NCI-H187 treated with DMSO at 0.1 percent for 48 hours (cell line): ENCODE measurements around the gene GARS1.
"Not testable (repeated sequence)": the region's sequence is repeated elsewhere in the genome, so short reads cannot be mapped to it uniquely, and the experiment has no call there.

Source experiments
- DNase-seq: peaks from one replicate; lab custom pipeline; 2025; lab: John Stamatoyannopoulos, UW

Gene GARS1

DNA sequence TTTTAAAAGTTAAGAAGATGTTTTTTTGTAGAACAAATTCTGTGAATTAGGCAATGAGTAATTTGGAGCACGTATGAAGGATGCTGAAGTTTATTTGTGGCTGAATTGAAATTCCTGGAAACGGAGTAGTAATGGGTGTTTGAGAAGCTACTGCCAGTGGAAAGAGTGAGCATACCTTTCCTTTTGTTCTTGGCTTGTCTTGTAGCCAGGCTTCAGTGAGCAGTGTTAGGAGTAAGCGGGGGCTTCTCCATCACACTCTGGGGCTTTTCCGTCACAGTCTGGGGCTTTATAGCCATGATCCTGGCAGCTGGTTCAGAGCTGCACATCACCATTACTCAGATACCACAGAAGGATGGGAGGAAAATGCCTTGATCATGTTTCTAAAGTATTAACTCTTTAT, 32.3 kb downstream of the GARS1 start:
- DNase-seq: no peak

DNA sequence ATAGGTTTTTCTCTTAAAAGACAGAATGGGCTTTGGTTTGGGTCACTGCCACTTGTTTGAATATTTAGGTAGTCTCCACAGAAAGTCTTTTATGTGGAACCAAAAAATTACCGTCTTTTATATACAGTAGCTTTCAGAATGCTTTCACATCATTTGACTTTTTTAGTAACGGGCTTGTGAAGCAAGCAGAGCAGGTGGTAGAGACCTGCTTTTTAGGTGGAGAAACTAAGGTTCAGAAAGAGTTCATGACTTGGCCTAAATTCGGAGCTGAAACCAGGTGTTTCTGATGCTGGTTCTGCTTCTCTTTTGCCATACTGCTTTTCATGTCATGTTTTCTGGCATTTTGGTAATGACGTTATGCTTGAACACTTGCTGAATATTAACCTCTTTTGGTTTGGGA, 36.3 kb downstream of the GARS1 start:
- DNase-seq: no peak

- DNase-seq: no peak
Observed at GRCh38 chr7:30633223-30633622, 38.5 kb downstream of the GARS1 start.

DNA sequence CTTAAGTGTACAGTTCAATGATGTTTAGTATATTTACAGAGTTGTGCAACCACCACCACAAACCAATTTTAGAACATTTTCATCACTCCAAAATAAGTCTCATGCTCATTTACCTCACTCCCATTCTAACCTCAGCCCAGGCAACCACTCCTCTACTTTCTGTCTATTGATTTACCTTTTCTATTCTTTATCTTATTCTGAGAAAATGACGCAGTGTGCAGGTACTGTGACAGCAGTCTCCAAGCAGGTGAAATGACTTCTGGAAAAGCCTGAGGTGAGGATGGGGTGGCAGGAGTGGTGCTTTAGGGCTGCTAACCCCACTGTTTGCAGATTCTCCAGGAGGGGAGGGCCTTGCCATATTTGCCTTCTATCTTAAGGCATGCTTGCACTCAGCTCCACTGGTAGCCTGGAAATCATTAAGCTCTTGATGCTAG, 39.5 kb downstream of the GARS1 start:
- DNase-seq: no peak

DNA sequence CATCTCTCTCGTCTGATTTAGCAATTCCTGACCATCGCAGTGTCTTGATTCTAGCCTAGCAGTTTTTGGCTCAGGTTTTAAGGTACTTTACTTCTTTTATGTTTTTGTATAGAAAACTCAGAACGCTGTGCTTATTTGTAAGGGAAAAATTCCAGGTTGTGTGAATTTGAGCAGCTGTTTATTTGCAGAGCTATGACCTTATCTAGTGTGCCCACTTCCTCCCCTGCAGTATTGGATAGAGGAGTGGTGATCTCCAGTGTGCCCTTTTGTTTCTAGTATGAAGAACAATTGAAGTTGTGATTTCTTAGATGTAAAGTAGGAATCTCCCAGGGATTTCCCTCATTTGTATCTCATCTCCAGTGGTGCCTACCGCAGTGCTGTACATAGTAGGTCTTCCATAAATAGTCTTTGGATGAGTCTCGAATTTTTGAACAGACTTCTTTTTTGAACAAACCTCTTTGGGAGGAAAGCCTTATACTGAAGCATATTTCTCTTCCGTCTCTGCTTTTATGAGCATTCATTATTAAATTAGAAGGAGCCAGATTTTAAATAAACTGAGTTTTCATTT, 40.0 kb downstream of the GARS1 start:
- DNase-seq: no peak

DNA sequence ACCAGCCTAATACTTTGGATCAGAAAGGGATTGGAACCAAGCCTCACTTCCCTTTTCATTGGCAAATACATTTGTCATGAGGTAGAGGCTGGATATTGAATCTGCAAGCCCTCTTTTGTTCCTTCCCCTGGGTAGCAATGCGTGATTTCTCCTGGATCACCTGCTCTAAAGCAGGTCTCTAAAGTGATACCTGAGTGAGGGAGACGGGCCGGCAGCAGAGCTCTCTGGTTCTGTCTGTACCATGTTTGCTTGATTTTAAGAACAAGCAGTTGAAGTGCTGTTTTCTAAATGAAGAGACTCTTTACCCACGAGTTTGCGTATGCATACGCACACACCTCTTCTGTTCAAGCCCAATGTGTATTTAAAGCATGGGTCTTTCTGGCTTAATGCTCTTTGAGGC, 41.1 kb downstream of the GARS1 start:
- DNase-seq: no peak

DNA sequence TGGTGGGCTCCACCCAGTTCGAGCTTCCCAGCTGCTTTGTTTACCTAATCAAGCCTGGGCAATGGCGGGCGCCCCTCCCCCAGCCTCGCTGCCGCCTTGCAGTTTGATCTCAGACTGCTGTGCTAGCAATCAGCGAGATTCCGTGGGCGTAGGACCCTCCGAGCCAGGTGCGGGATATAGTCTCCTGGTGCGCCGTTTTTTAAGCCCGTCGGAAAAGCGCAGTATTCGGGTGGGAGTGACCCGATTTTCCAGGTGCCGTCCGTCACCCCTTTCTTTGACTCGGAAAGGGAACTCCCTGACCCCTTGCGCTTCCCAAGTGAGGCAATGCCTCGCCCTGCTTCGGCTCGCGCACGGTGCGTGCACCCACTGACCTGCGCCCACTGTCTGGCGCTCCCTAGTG, 47.6 kb downstream of the GARS1 start:
- DNase-seq: not testable (repeated sequence)

GRCh38 chr7:30642789-30643188, 48.1 kb downstream of the GARS1 start:
- DNase-seq: no peak

GRCh38 chr7:30644286-30644955, 49.7 kb downstream of the GARS1 start:
- no peak for DNase-seq

DNA sequence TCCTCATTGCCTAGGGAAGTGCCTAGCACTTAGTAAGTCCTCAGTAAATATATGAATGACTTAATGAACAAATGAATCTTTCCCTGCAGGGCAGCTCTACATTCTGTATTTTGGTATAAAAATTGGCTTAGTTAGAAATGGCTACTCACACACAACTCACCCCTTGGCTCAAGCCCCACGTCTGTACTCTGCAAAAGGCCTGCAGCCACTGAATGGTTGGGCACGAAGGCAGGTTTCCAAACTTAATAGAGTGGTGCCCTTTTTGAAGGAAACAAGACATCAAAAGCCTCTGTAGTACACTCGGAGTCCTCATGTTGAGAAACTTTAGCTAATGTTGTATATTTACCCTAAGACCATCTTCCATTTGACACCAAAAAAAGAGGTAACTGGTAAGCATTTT, 51.0 kb downstream of the GARS1 start:
- DNase-seq: no peak

DNA sequence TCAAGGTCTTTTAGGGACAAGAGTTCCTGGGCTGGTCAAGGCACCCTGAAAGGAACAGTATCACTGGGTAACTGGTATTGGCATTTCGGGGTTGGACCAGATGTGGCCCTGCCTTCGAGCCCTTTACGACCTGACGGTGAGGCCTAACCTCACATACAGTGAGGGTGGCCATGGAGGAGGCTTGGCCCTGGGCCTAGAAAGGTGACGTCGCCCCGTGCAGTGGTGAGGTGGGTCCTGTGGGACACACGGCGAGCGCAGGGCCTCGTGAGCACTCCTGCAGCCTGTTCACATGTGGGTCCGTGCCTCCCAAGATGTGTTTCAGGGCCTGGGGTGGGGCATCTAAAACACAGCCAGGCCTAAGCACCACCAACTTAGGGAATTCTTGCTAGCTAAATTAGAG, 51.5 kb downstream of the GARS1 start:
- DNase-seq: no peak

DNA sequence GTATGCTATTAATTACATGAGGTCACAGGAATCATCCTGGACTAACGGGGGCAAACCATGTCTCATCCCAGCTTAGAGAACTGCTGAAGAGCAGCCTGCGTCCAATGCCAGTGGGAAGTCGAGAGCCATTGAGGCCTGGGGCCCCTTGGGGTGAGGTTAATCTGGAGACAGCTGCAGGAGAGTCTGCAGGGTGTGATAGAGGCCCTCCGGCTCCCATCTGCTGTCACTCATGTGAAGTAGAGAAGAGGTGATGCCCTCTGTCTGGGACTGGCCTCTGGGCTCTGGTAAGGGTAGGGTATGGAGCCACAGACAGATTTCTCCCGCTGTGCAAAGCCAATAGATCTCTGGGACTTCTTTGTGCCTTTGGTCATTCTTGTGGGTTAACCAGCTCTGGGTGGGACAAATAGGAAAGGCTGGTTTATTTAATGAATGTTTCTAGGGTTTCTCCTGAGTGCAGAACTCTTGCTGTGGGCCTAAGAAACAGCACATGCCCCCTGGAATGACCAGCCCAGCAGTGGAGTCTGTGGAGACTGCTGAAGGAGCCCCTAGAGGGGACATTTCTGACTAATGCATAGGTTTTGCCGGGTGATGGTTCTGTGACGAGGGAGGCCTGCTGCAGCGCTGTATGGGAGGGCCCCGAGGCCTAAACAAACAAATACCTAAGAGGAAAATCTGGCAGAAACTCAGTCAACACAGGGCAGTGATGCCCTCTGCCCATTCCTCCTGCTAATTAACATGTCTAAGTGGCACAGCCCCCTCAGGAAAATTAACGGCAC, 53.1 kb downstream of the GARS1 start:
- no peak for DNase-seq

DNA sequence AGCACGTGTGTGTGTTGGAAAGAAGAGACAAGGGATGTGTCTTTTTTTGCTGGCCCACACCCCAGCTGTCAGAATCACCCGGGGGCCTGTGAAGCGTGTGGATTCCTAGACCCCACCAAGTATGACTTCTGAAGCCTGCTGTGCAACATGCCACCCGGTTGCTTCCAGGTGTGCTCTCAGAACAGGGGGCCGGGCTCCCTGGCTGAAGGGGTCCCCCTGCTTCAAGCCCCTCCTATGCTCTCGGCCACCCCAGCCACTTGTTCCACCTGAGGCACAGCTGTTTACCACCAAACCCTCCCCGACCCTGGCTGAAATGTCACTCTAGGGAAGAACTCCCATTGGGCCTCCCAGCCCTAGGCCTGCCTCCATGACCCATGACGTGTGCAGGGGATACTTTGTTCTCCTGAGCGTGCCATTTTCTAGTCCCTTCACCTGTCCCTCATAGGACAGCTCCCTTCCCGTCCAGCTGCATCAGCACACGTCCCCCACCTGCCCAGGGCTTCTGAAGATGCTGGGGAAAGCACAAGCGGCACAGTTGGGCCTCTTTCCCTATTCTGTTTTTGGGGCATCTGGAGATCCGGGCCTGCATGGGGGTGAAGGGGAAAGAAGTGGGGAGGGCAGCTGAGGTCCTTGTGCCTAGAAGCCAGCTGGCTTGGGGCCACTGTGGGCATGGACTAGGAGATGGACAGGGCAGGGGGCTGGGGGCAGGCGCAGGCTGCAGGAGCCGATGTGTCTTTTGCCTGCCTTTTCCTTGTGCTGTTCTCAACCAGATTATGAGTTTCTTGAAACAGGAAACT, 54.3 kb downstream of the GARS1 start:
- no peak for DNase-seq

DNA sequence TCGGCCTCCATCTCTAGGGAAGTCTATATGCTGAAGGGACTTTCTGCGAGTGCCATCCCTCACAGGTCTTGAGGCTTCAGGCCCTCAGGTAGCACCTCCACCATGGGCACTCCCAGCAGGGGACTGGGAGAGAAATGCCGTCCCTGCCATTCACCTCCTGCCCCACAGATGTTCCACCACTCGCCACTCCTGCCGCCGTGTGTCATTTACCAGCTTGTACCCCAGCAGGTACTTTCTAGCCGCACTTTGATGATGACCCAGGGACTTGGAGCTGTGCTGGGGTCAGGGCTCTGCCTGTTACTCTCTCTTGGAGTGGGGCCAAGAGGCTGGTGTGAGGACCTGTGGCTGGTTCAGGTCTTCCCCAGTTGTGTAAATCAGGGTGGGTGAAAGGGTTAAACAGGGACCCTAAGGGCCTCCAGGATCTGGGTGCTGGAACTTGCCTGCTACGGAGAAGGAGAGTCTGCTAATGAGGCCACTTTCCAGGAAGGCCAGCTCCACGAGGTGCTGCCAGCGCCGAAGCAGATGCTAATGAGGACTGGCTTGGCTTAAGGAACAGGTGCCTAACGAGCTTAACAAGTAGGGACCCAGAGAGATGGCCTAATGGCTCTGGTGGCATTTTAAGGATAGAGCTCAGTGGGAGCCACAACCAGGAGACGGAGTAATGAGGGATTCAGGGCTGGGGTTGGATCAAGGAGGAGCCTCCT, 55.2 kb downstream of the GARS1 start:
- DNase-seq: no peak

DNA sequence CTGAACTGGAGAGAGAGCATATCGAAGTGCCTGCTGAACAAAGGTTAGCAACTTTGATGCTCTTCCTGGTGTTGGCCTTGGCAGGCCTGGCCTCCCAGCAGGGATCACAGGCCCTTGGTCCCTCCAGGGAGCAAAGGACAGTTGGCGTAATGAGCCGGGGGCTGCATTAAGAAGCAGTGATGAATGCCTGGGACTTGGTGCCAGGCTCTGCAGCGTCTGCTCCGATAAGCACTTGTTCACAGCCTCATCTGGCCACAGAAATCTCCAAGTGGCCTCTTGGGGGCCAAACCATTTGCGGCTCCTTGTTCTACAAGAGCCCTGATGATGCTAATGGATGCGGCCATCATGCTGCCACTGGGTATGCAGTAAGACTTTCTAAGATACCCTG, 55.7 kb downstream of the GARS1 start:
- peak; percentile 15 for DNase-seq

- DNase-seq: no peak
Observed at GRCh38 chr7:30652132-30652531, 57.5 kb downstream of the GARS1 start.

DNA sequence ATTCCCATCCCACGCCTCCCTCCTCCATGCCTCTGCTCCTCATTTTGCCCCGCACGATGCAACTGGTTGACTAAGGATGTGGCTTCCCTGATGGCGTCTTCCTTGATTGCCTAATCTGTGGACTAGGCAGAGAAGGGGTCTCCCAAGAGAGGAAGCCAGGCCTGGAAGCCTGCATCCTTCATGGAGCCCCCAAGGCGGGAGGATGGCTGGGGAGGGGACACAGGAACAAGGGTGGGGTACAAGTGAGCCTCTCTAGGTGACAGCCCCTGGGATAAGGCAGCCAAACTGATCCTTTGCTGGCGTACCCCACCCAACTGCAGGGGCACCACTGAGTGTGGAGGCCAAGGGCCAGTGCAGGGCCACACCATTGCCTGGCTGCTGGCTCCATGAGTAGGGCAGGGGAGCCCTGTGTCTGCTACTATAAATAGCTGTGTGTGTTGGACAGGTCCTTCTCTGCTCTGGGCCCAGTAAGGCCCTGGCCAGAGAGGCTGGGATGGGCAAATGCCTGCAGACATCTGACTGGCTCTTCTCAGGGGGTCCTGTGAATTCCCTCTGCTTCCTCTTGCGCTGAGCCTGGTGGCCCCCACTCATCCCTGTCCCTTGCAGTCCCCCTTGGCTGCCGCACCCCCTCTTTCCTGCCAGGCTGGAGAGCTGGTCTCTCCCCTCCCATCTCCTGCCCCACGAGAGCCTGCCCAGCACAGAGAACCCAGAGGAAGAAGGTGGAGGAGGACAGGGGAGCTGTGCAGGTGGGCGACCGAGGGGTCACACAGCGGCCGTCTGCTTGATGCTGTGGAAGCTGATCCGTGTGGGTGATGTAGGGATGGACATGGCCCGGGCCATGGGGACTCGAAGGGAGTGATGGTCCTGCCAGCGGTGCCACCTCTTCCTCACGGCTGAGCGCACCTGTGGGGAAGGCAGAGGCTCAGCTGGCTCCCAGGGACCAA, 58.3 kb downstream of the GARS1 start:
- DNase-seq: no peak

GRCh38 chr7:30654296-30655090, 59.8 kb downstream of the GARS1 start:
- DNase-seq: no peak

GRCh38 chr7:30655096-30655970, 60.7 kb downstream of the GARS1 start:
- DNase-seq: no peak
